Nephron (organoid): ENCODE measurements around the gene COA8.
A peak's percentile ranks its signal among the peaks of the same experiment; 100 is the strongest.

Source experiments
- H3K27ac Mint-ChIP-seq, 3 experiments: 2 replicates each; pipeline ENCODE4 v1.8.0; 2020; ENCODE audit warnings: mixed read lengths in 3 of 3, mild to moderate bottlenecking in 2 of 3, moderate library complexity in 1 of 3
- H3K27me3 Mint-ChIP-seq: 2 replicates; pipeline ENCODE4 v1.8.0; 2021; ENCODE audit warnings: low read depth, mild to moderate bottlenecking, moderate library complexity, mixed read lengths
- H3K36me3 Mint-ChIP-seq: 2 replicates; pipeline ENCODE4 v1.8.0; 2020; ENCODE audit warnings: low read depth, mixed read lengths
- H3K4me1 Mint-ChIP-seq: 2 replicates; pipeline ENCODE4 v1.8.0; 2020; ENCODE audit warnings: mixed read lengths
- H3K4me3 Mint-ChIP-seq, 3 experiments: 2 replicates each; pipeline ENCODE4 v1.8.0; 2020; ENCODE audit warnings: mild to moderate bottlenecking in 3 of 3, mixed read lengths in 3 of 3, moderate library complexity in 2 of 3
- H3K9me3 Mint-ChIP-seq: 2 replicates; pipeline ENCODE4 v1.8.0; 2020; ENCODE audit warnings: mixed read lengths
- TF ChIP-seq, protein P1 (sequence below), 3 experiments: fragments of 200-600 bp; sonication (generic); IDR thresholded peaks; one replicate each; pipeline ENCODE4 v1.5.0; 2021; ENCODE audit warnings: antibody characterized with exemption in 3 of 3; ENCODE audit not compliant: unreplicated experiment in 3 of 3

COA8 gene

DNA sequence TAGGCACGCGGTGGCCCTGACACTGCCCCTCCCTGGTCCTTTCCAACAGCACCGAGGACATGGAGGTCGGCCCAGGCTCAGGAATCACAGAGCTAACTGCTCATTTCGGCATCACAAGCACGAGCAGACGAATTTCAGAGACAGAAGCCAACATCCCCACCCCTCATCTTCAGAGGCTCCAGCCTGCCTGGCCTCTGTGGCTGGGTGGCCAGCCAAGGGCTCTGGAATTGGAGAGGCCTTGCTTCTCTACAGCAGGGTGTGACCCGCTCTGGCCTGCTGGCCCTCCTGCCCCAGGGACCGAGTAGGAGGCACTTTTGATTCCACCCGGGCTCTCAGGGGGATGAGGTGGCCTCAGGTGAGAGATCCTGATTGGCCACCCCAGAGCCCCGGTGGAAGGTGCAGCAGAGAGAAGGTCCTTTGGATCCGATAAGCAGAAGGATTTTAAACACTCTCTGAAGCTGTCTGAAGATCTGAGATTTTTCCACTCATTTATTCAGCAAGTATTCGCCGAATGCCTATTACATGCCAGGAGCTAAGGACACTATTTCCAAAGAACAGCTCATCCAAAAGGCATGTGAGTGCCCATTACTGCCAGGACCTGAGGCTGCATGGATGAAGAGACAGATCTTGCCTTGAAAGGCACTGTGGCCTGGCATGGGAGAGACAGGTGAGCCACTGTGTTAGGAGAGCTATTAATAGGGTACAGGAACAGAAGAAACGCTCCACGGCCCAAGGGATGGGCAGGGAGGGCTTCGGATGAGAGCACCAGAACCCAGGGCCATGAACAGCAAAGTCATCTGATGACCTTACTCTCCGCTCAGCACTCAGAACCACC, 10.5 kb upstream of the COA8 start:
- peaks cover 33% of the 10 kb centered on the region for H3K4me1 Mint-ChIP-seq
- no peak overlapping the region for H3K4me3 Mint-ChIP-seq
- no peaks in the 10 kb centered on the region for H3K36me3 Mint-ChIP-seq
- TF ChIP-seq, protein P1, sequence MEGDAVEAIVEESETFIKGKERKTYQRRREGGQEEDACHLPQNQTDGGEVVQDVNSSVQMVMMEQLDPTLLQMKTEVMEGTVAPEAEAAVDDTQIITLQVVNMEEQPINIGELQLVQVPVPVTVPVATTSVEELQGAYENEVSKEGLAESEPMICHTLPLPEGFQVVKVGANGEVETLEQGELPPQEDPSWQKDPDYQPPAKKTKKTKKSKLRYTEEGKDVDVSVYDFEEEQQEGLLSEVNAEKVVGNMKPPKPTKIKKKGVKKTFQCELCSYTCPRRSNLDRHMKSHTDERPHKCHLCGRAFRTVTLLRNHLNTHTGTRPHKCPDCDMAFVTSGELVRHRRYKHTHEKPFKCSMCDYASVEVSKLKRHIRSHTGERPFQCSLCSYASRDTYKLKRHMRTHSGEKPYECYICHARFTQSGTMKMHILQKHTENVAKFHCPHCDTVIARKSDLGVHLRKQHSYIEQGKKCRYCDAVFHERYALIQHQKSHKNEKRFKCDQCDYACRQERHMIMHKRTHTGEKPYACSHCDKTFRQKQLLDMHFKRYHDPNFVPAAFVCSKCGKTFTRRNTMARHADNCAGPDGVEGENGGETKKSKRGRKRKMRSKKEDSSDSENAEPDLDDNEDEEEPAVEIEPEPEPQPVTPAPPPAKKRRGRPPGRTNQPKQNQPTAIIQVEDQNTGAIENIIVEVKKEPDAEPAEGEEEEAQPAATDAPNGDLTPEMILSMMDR (IDR thresholded peaks at IDR 0.05; ENCODE audit: unreplicated experiment in 3 of 3) = no peak
- H3K9me3 Mint-ChIP-seq = no peaks in the 10 kb centered on the region
- H3K27me3 Mint-ChIP-seq = peaks cover 3% of the 10 kb centered on the region
- H3K27ac Mint-ChIP-seq = peak overlapping the region; percentile 49 to 76 (median 74)

DNA sequence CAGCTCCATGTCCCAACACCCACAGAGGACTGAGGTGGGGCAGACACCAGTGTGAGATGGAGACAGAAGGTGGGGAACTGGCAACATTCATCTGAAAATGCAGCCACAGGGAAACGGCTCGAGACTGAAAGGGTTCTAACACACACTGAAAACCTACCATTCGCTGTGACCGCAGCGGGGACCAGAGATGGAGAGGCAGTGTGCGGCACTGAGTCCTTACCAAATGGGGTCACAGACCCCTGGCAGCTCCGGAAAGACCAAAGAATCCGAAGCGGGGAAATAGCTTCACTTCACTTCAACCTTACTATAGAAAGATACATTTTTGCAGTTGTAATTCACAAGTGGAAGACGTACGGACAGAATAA, 9.9 kb upstream of the COA8 start:
- peak overlapping the region; percentile 13 to 74 (median 49) for H3K27ac Mint-ChIP-seq
- H3K4me3 Mint-ChIP-seq = no peak overlapping the region

DNA sequence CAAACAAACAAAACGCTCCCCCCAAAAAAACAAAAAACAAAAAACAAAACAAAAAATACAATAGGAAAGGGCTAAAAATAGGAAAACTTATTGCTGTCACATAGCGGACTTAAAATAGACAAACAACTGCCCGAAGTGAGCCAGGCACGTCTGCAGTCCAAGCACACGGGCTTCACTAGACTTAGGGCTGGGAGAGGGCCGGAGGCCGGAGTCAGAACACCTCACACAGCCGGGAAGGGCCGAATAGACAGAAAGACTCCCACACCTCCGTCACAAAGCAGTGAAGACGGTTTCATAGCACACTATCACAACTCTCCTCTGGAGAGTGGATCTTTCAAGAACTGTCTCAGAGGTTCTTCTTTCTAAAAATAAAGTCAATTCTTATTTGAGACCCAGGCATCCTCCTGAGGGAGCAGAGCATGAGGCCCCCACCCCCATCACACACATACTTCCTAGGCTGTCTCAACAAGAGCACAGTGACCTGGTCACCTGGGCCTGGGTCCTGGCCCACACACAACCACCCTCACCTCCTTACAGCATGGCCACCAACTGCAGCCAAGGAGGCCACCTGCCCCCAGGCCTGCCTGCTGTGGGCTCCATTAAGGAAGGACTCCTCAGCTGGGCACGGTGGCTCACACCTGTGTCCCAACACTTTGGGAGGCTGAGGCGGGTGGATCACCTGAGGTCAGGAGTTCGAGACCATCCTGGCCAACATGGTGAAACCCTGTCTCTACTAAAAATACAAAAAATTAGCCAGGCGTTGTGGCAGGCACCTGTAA, 7.0 kb upstream of the COA8 start:
- H3K9me3 Mint-ChIP-seq = no peaks in the 10 kb centered on the region
- peak overlapping the region in 1 of 3 experiments; percentile 30 for H3K4me3 Mint-ChIP-seq
- TF ChIP-seq, protein P1 (IDR thresholded peaks at IDR 0.05; ENCODE audit: unreplicated experiment in 3 of 3) = no peak
- peak overlapping the region; percentile 46 to 68 (median 67) for H3K27ac Mint-ChIP-seq
- peaks cover 62% of the 10 kb centered on the region for H3K4me1 Mint-ChIP-seq
- H3K27me3 Mint-ChIP-seq = peaks cover 3% of the 10 kb centered on the region
- peaks cover 24% of the 10 kb centered on the region for H3K36me3 Mint-ChIP-seq

More for the DNA sequence above, 9.9 kb upstream of the COA8 start:
- Mint-ChIP-seq H3K4me1 (peaks cover 37% of the 10 kb centered on the region), H3K36me3 (peaks cover under 1% of the 10 kb centered on the region), H3K9me3 (no peaks in the 10 kb centered on the region), H3K27me3 (peaks cover 3% of the 10 kb centered on the region)
- TF ChIP-seq, protein P1 (IDR thresholded peaks at IDR 0.05; ENCODE audit: unreplicated experiment in 3 of 3) = no peak

DNA sequence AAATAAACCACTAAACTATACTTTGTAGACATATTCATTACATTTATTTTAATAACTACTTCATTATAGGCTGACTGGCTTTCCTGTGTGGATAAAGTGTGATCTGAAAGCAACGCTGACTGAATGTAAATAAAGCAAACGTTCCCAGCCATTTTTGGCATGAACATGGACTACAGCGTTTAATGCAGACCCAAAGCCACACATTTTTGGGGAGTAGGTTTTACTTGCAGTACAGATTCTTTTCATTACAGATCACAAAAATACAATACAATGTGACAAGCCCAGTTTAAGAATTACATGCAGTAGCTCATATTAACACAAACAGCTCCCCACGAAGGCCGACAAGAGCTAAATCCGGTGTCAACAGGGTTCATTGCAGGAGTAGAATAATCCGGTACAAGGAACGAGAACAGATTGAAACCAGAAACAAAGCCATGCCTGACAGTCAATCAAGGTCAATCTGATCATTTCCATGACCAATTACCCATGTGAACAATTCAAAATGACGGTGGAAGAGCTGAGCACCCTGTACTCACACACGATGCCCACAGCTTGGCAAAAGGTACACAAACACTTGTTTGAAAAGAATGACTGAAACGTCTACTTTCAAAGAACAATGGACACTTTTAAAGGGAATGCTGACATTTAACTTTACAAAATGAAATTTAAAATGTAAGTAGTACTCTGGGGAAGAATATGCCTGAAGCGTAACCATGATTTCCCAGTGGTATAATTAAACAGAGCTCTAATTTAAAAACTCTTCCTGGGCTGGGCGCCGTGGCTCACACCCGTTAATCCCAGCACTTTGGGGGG, 5.6 kb upstream of the COA8 start:
- H3K4me1 Mint-ChIP-seq = peaks cover 68% of the 10 kb centered on the region
- H3K9me3 Mint-ChIP-seq = no peaks in the 10 kb centered on the region
- peaks cover 31% of the 10 kb centered on the region for H3K36me3 Mint-ChIP-seq
- TF ChIP-seq, protein P1 (IDR thresholded peaks at IDR 0.05; ENCODE audit: unreplicated experiment in 3 of 3) = no peak
- H3K4me3 Mint-ChIP-seq = peak overlapping the region in 2 of 3 experiments; percentile 25 to 28
- H3K27ac Mint-ChIP-seq = peak overlapping the region in 2 of 3 experiments; percentile 75 to 92
- peaks cover 3% of the 10 kb centered on the region for H3K27me3 Mint-ChIP-seq

DNA sequence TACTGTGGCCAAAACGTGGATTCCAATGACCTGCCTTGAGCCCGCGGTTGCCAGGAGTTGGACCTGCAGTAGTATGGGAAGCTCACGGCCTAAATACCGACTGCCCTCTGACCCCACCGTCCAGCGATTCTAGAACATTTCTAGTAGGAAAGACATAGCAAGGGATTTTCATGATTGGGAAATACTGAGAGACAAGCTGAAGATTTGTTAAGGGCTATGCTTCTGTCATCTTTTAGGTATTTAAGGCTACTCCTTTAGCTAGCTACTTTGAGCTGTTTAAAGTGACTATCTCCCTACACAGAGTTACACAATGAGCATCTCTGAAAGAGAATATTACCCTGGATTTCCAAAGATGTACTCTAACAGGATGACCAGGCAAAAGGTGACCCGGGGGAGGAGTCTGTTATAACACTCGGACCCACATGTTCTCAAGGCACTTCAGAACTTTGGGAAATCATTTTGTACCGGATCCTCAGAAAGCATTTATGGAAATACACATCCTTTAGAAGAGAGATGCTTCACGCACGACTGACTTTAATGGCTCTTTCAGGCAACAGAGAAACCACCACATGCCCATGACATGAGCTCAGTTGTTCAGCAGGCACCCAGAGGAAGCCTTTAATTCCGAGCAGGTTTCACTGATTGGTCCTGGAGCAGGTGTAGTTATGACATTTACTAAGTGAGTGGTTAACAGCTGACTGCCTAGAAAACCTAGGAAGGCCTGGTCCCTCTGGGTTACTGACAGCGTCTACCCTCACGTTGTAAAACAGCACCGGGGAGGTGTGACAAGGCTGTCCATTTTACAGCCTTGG, 4.5 kb upstream of the COA8 start:
- H3K36me3 Mint-ChIP-seq = peaks cover 31% of the 10 kb centered on the region
- H3K27ac Mint-ChIP-seq = peak overlapping the region; percentile 72 to 96 (median 86)
- peaks cover 59% of the 10 kb centered on the region for H3K4me1 Mint-ChIP-seq
- TF ChIP-seq, protein P1 (IDR thresholded peaks at IDR 0.05; ENCODE audit: unreplicated experiment in 3 of 3) = no peak
- H3K4me3 Mint-ChIP-seq = peak overlapping the region; percentile 73 to 81 (median 74)
- H3K9me3 Mint-ChIP-seq = no peaks in the 10 kb centered on the region
- H3K27me3 Mint-ChIP-seq = peaks cover 3% of the 10 kb centered on the region
